Right atrium auricular region (tissue), 2 donors: ENCODE measurements around the gene ATP1A1. TPM values are rescaled to one million over a fixed set of nuclear protein-coding genes. Genes with fewer than 3 reads are reported as not detected.

Experiments
- DNase-seq: peaks from one replicate; pipeline ENCODE4 v3.0.0-alpha.2; 2019; ENCODE audit warnings: low spot score
- H3K27ac ChIP-seq, 2 donors: fragments of 200-600 bp; sonication (generic); 1 replicate in 1 of 2; 2 replicates in 1 of 2; pipeline ENCODE4 v1.5.1; 2016 to 2019
- H3K27me3 ChIP-seq, 2 donors: fragments of 200-600 bp; sonication (generic); one replicate each; pipeline versions ENCODE4 v1.5.1 to v1.6.0; 2017 to 2019
- H3K36me3 ChIP-seq: fragments of 200-600 bp; sonication (generic); one replicate; pipeline ENCODE4 v1.5.1; 2016
- H3K4me1 ChIP-seq, 2 donors: fragments of 200-600 bp; sonication (generic); one replicate each; pipeline versions ENCODE4 v1.5.1 to v1.6.0; 2017 to 2019
- H3K4me3 ChIP-seq, 2 donors: fragments of 200-600 bp; sonication (generic); 1 replicate in 1 of 2; 2 replicates in 1 of 2; pipeline ENCODE4 v1.5.1; 2017 to 2019; ENCODE audit warnings: mild to moderate bottlenecking in 1 of 2, moderate library complexity in 1 of 2
- H3K9me3 ChIP-seq, 2 donors: fragments of 200-600 bp; sonication (generic); one replicate each; pipeline ENCODE4 v1.5.1; 2019
- CTCF ChIP-seq, 2 donors: fragments of 200-600 bp; sonication (generic); IDR thresholded peaks; one replicate each; pipeline ENCODE4 v1.5.1; 2019; ENCODE audit warnings: antibody characterized with exemption in 2 of 2
- total RNA-seq, 2 donors: library from RNA; depleted of rRNA; stranded (reverse); fragments of >200 nt; gene quantifications; one replicate each; pipeline ENCODE4 v1.1.0, GENCODE V29; 2016

ATP1A1 gene
- total RNA-seq, 2 donors from 2014 or later, result 148 to 256 TPM

GRCh38 chr1:116346943-116347673 lies 25.9 kb upstream of the ATP1A1 start:
- no peak overlapping the region for H3K27ac ChIP-seq
- DNase-seq, result no peak

DNA sequence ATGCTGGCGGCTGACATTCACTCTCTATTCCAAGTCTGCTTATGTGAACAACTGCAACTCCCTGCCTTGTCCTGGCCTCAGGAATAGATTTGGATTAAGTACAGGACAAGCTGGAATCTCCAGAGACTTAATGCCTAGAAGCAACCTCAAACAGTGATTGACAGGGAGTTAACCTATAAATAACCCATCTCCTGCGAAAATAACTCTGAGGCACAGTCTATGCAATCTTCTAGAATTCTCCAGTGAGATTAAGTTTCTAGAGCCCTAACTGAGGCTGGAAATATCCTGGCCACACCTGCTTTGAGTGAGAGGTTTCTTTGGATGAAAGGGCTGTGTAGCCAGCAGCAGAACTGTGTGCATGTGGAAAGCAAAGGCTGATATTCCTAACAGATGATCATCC lies 25.3 kb upstream of the ATP1A1 start:
- no peak overlapping the region for H3K4me3 ChIP-seq
- no peak for TF ChIP-seq CTCF (IDR thresholded peaks at IDR 0.05)

More at GRCh38 chr1:116346943-116347673, 25.9 kb upstream of the ATP1A1 start:
- Histone ChIP-seq H3K4me3 (no peak overlapping the region), H3K9me3 (no peaks in the 10 kb centered on the region), H3K27me3 (no peaks in the 10 kb centered on the region), H3K36me3 (no peaks in the 10 kb centered on the region), H3K4me1 (no peaks in the 10 kb centered on the region)
- no peak for TF ChIP-seq CTCF (IDR thresholded peaks at IDR 0.05)

GRCh38 chr1:116350097-116350645 lies 22.9 kb upstream of the ATP1A1 start:
- TF ChIP-seq CTCF (IDR thresholded peaks at IDR 0.05), result no peak
- Histone ChIP-seq H3K27me3 (no peaks in the 10 kb centered on the region), H3K4me3 (no peak overlapping the region), H3K4me1 (no peaks in the 10 kb centered on the region), H3K9me3 (no peaks in the 10 kb centered on the region), H3K36me3 (no peaks in the 10 kb centered on the region), H3K27ac (no peak overlapping the region)
- DNase-seq, result no peak

More for the DNA sequence above, 25.3 kb upstream of the ATP1A1 start:
- no peaks in the 10 kb centered on the region for H3K9me3 ChIP-seq
- no peaks in the 10 kb centered on the region for H3K27me3 ChIP-seq
- no peaks in the 10 kb centered on the region for H3K4me1 ChIP-seq
- H3K27ac ChIP-seq, result no peak overlapping the region
- no peaks in the 10 kb centered on the region for H3K36me3 ChIP-seq
- DNase-seq, result no peak

- Histone ChIP-seq H3K4me3 (no peak overlapping the region), H3K4me1 (no peaks in the 10 kb centered on the region), H3K27ac (no peak overlapping the region), H3K9me3 (no peaks in the 10 kb centered on the region), H3K36me3 (no peaks in the 10 kb centered on the region), H3K27me3 (no peaks in the 10 kb centered on the region)
- DNase-seq, result no peak
- TF ChIP-seq CTCF (IDR thresholded peaks at IDR 0.05), result no peak
Observed at GRCh38 chr1:116351914-116352313, 21.1 kb upstream of the ATP1A1 start.

- no peak for DNase-seq
- H3K4me1 ChIP-seq, result no peaks in the 10 kb centered on the region
- TF ChIP-seq CTCF (IDR thresholded peaks at IDR 0.05), result no peak
- H3K36me3 ChIP-seq, result no peaks in the 10 kb centered on the region
- H3K4me3 ChIP-seq, result no peak overlapping the region
- H3K9me3 ChIP-seq, result no peaks in the 10 kb centered on the region
- H3K27ac ChIP-seq, result no peak overlapping the region
- H3K27me3 ChIP-seq, result no peaks in the 10 kb centered on the region
Observed at GRCh38 chr1:116352349-116352813, 20.7 kb upstream of the ATP1A1 start.
